ENCODE measurements around the gene ADRA1B. TPM values are rescaled to one million over a fixed set of nuclear protein-coding genes. Genes with fewer than 3 reads are reported as not detected.

Gene ADRA1B
- polyA plus RNA-seq, 2 of the 4 experiments (the other 2 are of a cell fraction), result 4.4 to 8.5 TPM

GRCh38 chr5:159915904-159916840, at the start of gene ADRA1B (continued):
- no peak for TF ChIP-seq PBX3 (IDR thresholded peaks at IDR 0.05)
- peak; percentile 12; the same call in 1 of the 2 replicates for TF ChIP-seq GATA3 (IDR thresholded peaks at IDR 0.05; ENCODE audit: borderline replicate concordance)
- no peak for TF ChIP-seq NPAS2 (CRISPR knock-in tag; IDR thresholded peaks at IDR 0.05; ENCODE audit: borderline replicate concordance)
- TF ChIP-seq RNF2 (IDR thresholded peaks at IDR 0.05; ENCODE audit: borderline replicate concordance, low read depth), result no peak
- no peak for TF ChIP-seq PHF8 (IDR thresholded peaks at IDR 0.05; ENCODE audit: borderline replicate concordance, low read depth)
- TF ChIP-seq FOSL2 (IDR thresholded peaks at IDR 0.05), result no peak
- peak; percentile 48 for TF ChIP-seq FOSL2 (CRISPR knock-in tag; IDR thresholded peaks at IDR 0.05)
- TF ChIP-seq CBX8 (IDR thresholded peaks at IDR 0.05), result no peak
- 0 out of 2 replicates have a peak, but pooled peaks have one; percentile 15 for TF ChIP-seq MAX (IDR thresholded peaks at IDR 0.05)
- no peak for TF ChIP-seq TP53 (CRISPR knock-in tag; IDR thresholded peaks at IDR 0.05)
- TF ChIP-seq HEYL (CRISPR knock-in tag; IDR thresholded peaks at IDR 0.05), result no peak
- TF ChIP-seq CEBPB (IDR thresholded peaks at IDR 0.05), result no peak
- TF ChIP-seq FOSB (CRISPR knock-in tag; IDR thresholded peaks at IDR 0.05), result no peak
- peak; percentile 84 for TF ChIP-seq CTCF (IDR thresholded peaks at IDR 0.05)
- TF ChIP-seq KDM1A (IDR thresholded peaks at IDR 0.05; ENCODE audit: low read depth), result no peak
- peak; percentile 18 to 21; a peak in 1 of 5 replicates for TF ChIP-seq EP300 (IDR thresholded peaks at IDR 0.05)
- TF ChIP-seq ZFP36 (IDR thresholded peaks at IDR 0.05; ENCODE audit: borderline replicate concordance, partially characterized antibody), result no peak
- no peak for TF ChIP-seq EHF (CRISPR knock-in tag; IDR thresholded peaks at IDR 0.05)
- TF ChIP-seq JUN (IDR thresholded peaks at IDR 0.05), result peak in 1 of 2 experiments; percentile 75; a peak in 4 of 5 replicates
- TF ChIP-seq SREBF2 (IDR thresholded peaks at IDR 0.05), result no peak
- no peak; the same call in 1 of the 2 replicates for TF ChIP-seq JUNB (IDR thresholded peaks at IDR 0.05)
- no peak for TF ChIP-seq EHMT2 (IDR thresholded peaks at IDR 0.05; ENCODE audit: low read depth)
- no peak for TF ChIP-seq TFCP2L1 (CRISPR knock-in tag; IDR thresholded peaks at IDR 0.05)
- TF ChIP-seq ELK1 (IDR thresholded peaks at IDR 0.05; ENCODE audit: low read depth, low read length), result no peak
- TF ChIP-seq RFX5 (IDR thresholded peaks at IDR 0.05), result no peak
- no peak for TF ChIP-seq ZC3H11A (IDR thresholded peaks at IDR 0.05)
- TF ChIP-seq RCOR1 (IDR thresholded peaks at IDR 0.05; ENCODE audit: low read depth, low read length), result no peak
- no peak for TF ChIP-seq HOXA7 (CRISPR knock-in tag; IDR thresholded peaks at IDR 0.05)
- peak; percentile 99 for TF ChIP-seq SMC3 (IDR thresholded peaks at IDR 0.05)
- TF ChIP-seq POLR2A (IDR thresholded peaks at IDR 0.05; ENCODE audit: low read length), result no peak

Measured in A549 (cell line).